RWPE1 (cell line): ENCODE measurements around the gene CARF.
"Not testable (repeated sequence)": the region's sequence is repeated elsewhere in the genome, so short reads cannot be mapped to it uniquely, and the experiment has no call there.

Source experiments
- CTCF ChIA-PET: fragments of 350-600 bp; sonication (Branson Sonifier 250); formaldehyde crosslinking; extraction: SDS; loops from one replicate; lab custom pipeline; 2021; lab: Yijun Ruan, JAX
- POLR2A ChIA-PET: fragments of 400-600 bp; formaldehyde crosslinking; extraction: SDS; loops from one replicate; lab custom pipeline; 2020; ENCODE audit warnings: antibody characterized with exemption; ENCODE audit not compliant: low non-redundant PET; lab: Yijun Ruan, JAX
- DNase-seq: peaks from one replicate; pipeline ENCODE4 v3.0.0; 2012; ENCODE audit warnings: low spot score
- H3K27ac ChIP-seq: fragments of 450-650 bp; 2 replicates; pipeline ENCODE4 v1.5.1; 2017
- CTCF ChIP-seq: fragments of 450-650 bp; conservative IDR thresholded peaks from 2 replicates; pipeline ENCODE4 v1.5.1; 2017; ENCODE audit warnings: low read depth, mild to moderate bottlenecking

The CARF gene

GRCh38 chr2:202883987-202884675 lies 27.9 kb upstream of the CARF start:
- no peak for TF ChIP-seq CTCF
- DNase-seq: no peak
- H3K27ac ChIP-seq: no peak overlapping the region
- POLR2A ChIA-PET: no interaction called here
- CTCF ChIA-PET: no interaction called here

- DNase-seq: no peak
- H3K27ac ChIP-seq: no peak overlapping the region
- CTCF ChIA-PET: interaction anchor here (0.6 kb wide), 1 partner anchor 77 kb away, joined by 3 read pairs; no protein-coding TSS in a partner anchor
- POLR2A ChIA-PET: no interaction called here
- no peak for TF ChIP-seq CTCF
Measured at GRCh38 chr2:202885190-202885589, 26.9 kb upstream of the CARF start.

- H3K27ac ChIP-seq, POLR2A ChIA-PET, DNase-seq, CTCF ChIA-PET: not testable (repeated sequence)
Measured at GRCh38 chr2:202905507-202905906, 6.6 kb upstream of the CARF start.

GRCh38 chr2:202908186-202908585 lies 3.9 kb upstream of the CARF start:
- no peak overlapping the region for H3K27ac ChIP-seq
- CTCF ChIA-PET: no interaction called here
- POLR2A ChIA-PET: no interaction called here
- no peak for TF ChIP-seq CTCF
- DNase-seq: no peak

- POLR2A ChIA-PET: no interaction called here
Measured at GRCh38 chr2:202909394-202910192, 2.5 kb upstream of the CARF start.

GRCh38 chr2:202910250-202910649 lies 1.8 kb upstream of the CARF start:
- DNase-seq, H3K27ac ChIP-seq, POLR2A ChIA-PET: not testable (repeated sequence)
- CTCF ChIA-PET: interaction anchor here (1.1 kb wide), 1 partner anchor 322 kb away, joined by 3 read pairs; no protein-coding TSS in a partner anchor

More at GRCh38 chr2:202909394-202910192, 2.5 kb upstream of the CARF start:
- CTCF ChIA-PET: interaction anchor here (0.6 kb wide), 1 partner anchor 348 kb away, joined by 4 read pairs; no protein-coding TSS in a partner anchor
- no peak overlapping the region for H3K27ac ChIP-seq
- no peak for TF ChIP-seq CTCF
- DNase-seq: no peak

- POLR2A ChIA-PET: no interaction called here
- no peak overlapping the region for H3K27ac ChIP-seq
- TF ChIP-seq CTCF: no peak
- no peak for DNase-seq
- CTCF ChIA-PET: interaction anchor here (0.7 to 1.1 kb wide), 2 partner anchors 105 to 322 kb away, joined by 3 read pairs; no protein-coding TSS in a partner anchor
Measured at GRCh38 chr2:202910698-202911097, 1.4 kb upstream of the CARF start.
